Thoracic aorta (tissue), 2 donors: ENCODE measurements around the gene NPEPL1. TPM values are rescaled to one million over a fixed set of nuclear protein-coding genes. Genes with fewer than 3 reads are reported as not detected.

ENCODE experiments used
- ATAC-seq: fragments of 150-250 bp; one replicate; pipeline ENCODE4 v1.8.0; 2017; ENCODE audit warnings: low read depth; ENCODE audit not compliant: insufficient number of reproducible peaks, low FRiP score
- DNase-seq: peaks from one replicate; pipeline ENCODE4 v3.0.0-alpha.2; 2020; ENCODE audit warnings: low spot score
- H3K27ac ChIP-seq, 2 donors: fragments of 200-600 bp; sonication (generic); 1 replicate in 1 of 2; 2 replicates in 1 of 2; pipeline ENCODE4 v1.5.1; 2016; ENCODE audit warnings: mild to moderate bottlenecking in 2 of 2, moderate library complexity in 2 of 2
- H3K27me3 ChIP-seq: fragments of 200-600 bp; sonication (generic); replicated peaks from 2 replicates; pipeline ENCODE4 v1.6.0; 2016; ENCODE audit warnings: mild to moderate bottlenecking; ENCODE audit not compliant: insufficient read depth
- H3K36me3 ChIP-seq: fragments of 200-600 bp; sonication (generic); one replicate; pipeline ENCODE4 v1.5.1; 2016
- H3K4me1 ChIP-seq, 2 donors: fragments of 200-600 bp; sonication (generic); 1 replicate in 1 of 2; 2 replicates in 1 of 2; pipeline versions ENCODE4 v1.5.1 to v1.6.0; 2016; ENCODE audit warnings: low read depth in 2 of 2, mild to moderate bottlenecking in 1 of 2; ENCODE audit not compliant: control insufficient read depth in 1 of 2
- H3K4me3 ChIP-seq: fragments of 200-600 bp; sonication (generic); 2 replicates; pipeline ENCODE4 v1.5.1; 2016; ENCODE audit warnings: mild to moderate bottlenecking
- H3K9me3 ChIP-seq: fragments of 200-600 bp; sonication (generic); 2 replicates; pipeline ENCODE4 v1.5.1; 2016
- total RNA-seq, 2 donors: library from RNA; depleted of rRNA; stranded (reverse); fragments of >200 nt; gene quantifications; one replicate each; pipeline versions ENCODE4 v1.1.0 to v1.2.3, GENCODE V29; 2016
- TF ChIP-seq, protein P1 (sequence below): fragments of 200-600 bp; sonication (generic); IDR thresholded peaks from one replicate; pipeline ENCODE4 v1.5.1; 2019; ENCODE audit warnings: antibody characterized with exemption

NPEPL1 gene
- total RNA-seq, 2 donors from 2014 or later, result 47.1 to 59.4 TPM

- H3K27ac ChIP-seq, result no peak overlapping the region
- no peaks in the 10 kb centered on the region for H3K36me3 ChIP-seq
- TF ChIP-seq, protein P1, sequence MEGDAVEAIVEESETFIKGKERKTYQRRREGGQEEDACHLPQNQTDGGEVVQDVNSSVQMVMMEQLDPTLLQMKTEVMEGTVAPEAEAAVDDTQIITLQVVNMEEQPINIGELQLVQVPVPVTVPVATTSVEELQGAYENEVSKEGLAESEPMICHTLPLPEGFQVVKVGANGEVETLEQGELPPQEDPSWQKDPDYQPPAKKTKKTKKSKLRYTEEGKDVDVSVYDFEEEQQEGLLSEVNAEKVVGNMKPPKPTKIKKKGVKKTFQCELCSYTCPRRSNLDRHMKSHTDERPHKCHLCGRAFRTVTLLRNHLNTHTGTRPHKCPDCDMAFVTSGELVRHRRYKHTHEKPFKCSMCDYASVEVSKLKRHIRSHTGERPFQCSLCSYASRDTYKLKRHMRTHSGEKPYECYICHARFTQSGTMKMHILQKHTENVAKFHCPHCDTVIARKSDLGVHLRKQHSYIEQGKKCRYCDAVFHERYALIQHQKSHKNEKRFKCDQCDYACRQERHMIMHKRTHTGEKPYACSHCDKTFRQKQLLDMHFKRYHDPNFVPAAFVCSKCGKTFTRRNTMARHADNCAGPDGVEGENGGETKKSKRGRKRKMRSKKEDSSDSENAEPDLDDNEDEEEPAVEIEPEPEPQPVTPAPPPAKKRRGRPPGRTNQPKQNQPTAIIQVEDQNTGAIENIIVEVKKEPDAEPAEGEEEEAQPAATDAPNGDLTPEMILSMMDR, result no peak
- H3K27me3 ChIP-seq, result no peaks in the 10 kb centered on the region
- no peak overlapping the region for H3K4me3 ChIP-seq
- H3K9me3 ChIP-seq, result no peaks in the 10 kb centered on the region
- ATAC-seq (no peak), DNase-seq (no peak)
- peaks cover 26 to 31% of the 10 kb centered on the region in 2 donors for H3K4me1 ChIP-seq
Observed at GRCh38 chr20:58659841-58660240, 32.8 kb upstream of the NPEPL1 start.

GRCh38 chr20:58660855-58661597 lies 31.6 kb upstream of the NPEPL1 start:
- peaks cover 17 to 21% of the 10 kb centered on the region in 2 donors for H3K4me1 ChIP-seq
- no peak overlapping the region for H3K27ac ChIP-seq
- ATAC-seq (no peak), DNase-seq (no peak)
- no peak overlapping the region for H3K4me3 ChIP-seq
- H3K36me3 ChIP-seq, result no peaks in the 10 kb centered on the region
- no peaks in the 10 kb centered on the region for H3K9me3 ChIP-seq
- TF ChIP-seq, protein P1, result no peak
- H3K27me3 ChIP-seq, result no peaks in the 10 kb centered on the region

GRCh38 chr20:58661598-58662473 lies 30.8 kb upstream of the NPEPL1 start:
- Histone ChIP-seq H3K4me1 (peaks cover 11 to 13% of the 10 kb centered on the region in 2 donors), H3K27ac (no peak overlapping the region), H3K9me3 (no peaks in the 10 kb centered on the region), H3K36me3 (no peaks in the 10 kb centered on the region), H3K4me3 (no peak overlapping the region), H3K27me3 (no peaks in the 10 kb centered on the region)
- DNase-seq (no peak), ATAC-seq (no peak)
- TF ChIP-seq, protein P1, result no peak

- Histone ChIP-seq H3K9me3 (no peaks in the 10 kb centered on the region), H3K4me1 (peaks cover 0 to 4% of the 10 kb centered on the region in 2 donors), H3K36me3 (peaks cover 9% of the 10 kb centered on the region), H3K27ac (no peak overlapping the region), H3K27me3 (no peaks in the 10 kb centered on the region), H3K4me3 (no peak overlapping the region)
- ATAC-seq, result no peak
- no peak for DNase-seq
- TF ChIP-seq, protein P1, result no peak
Observed at GRCh38 chr20:58664331-58664730, 28.3 kb upstream of the NPEPL1 start.

- DNase-seq, result no peak
- no peak for ATAC-seq
- H3K27me3 ChIP-seq, result no peaks in the 10 kb centered on the region
- H3K27ac ChIP-seq, result no peak overlapping the region
- no peak overlapping the region for H3K4me3 ChIP-seq
- no peaks in the 10 kb centered on the region for H3K9me3 ChIP-seq
- peaks cover 0 to under 1% of the 10 kb centered on the region in 2 donors for H3K4me1 ChIP-seq
- TF ChIP-seq, protein P1, result no peak
- H3K36me3 ChIP-seq, result peaks cover 14% of the 10 kb centered on the region
Observed at GRCh38 chr20:58664883-58665282, 27.7 kb upstream of the NPEPL1 start.
